Stomach (tissue), 4 donors: ENCODE results near the gene CHST7.

Experiments used
- CTCF ChIP-seq, 7 experiments: fragments of 450-650 bp in 4 of 7; fragments of 200-600 bp in 3 of 7; sonication (generic) in 3 of 7; IDR thresholded peaks; one replicate each; pipeline ENCODE4 v1.5.1; 2016 to 2019; ENCODE audit warnings: antibody characterized with exemption in 7 of 7, control low read depth in 2 of 7, mild to moderate bottlenecking in 1 of 7
- POLR2A ChIP-seq, 4 donors: fragments of 450-650 bp; IDR thresholded peaks; one replicate each; pipeline ENCODE4 v1.6.1; 2016; ENCODE audit warnings: antibody characterized with exemption in 4 of 4, control low read depth in 2 of 4, mild to moderate bottlenecking in 1 of 4, moderate library complexity in 1 of 4
- POLR2AphosphoS5 ChIP-seq, 3 donors: sonication (generic); formaldehyde crosslinking; IDR thresholded peaks; one replicate each; pipeline ENCODE4 v1.6.1; 2016; ENCODE audit warnings: antibody characterized with exemption in 3 of 3

DNA sequence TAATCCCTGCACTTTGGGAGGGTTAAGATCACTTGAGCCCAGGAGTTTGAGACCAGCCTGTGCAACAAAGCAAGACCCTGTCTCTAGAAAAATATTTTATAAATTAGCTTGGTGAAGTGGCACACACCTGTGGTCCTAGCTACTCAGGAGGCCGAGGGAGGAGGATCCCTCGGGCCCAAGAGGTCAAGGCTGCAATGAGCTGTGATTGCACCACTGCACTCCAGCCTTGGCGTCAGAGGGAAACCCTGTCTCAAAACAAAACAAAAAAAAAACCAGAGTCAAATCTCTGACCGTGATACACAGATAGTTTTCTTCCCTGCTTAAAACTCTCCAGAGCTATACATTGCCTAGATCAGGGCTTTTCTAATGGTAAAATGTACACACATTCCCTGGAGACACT, 53.5 kb downstream of the CHST7 start:
- TF ChIP-seq POLR2A (IDR thresholded peaks at IDR 0.05), result no peak
- TF ChIP-seq POLR2AphosphoS5 (IDR thresholded peaks at IDR 0.05), result no peak
- TF ChIP-seq CTCF (IDR thresholded peaks at IDR 0.05), result no peak
